ENCODE measurements around the gene OTUD5. TPM values are rescaled to one million over a fixed set of nuclear protein-coding genes. Genes with fewer than 3 reads are reported as not detected.
"Not testable (repeated sequence)": the region's sequence is repeated elsewhere in the genome, so short reads cannot be mapped to it uniquely, and the experiment has no call there.

OTUD5 gene
- total RNA-seq, 5 donors from 2014 or later (not counting 1 experiment from before 2014, with no cell fraction given), result 87.2 to 92.5 (median 89.7) TPM

DNA sequence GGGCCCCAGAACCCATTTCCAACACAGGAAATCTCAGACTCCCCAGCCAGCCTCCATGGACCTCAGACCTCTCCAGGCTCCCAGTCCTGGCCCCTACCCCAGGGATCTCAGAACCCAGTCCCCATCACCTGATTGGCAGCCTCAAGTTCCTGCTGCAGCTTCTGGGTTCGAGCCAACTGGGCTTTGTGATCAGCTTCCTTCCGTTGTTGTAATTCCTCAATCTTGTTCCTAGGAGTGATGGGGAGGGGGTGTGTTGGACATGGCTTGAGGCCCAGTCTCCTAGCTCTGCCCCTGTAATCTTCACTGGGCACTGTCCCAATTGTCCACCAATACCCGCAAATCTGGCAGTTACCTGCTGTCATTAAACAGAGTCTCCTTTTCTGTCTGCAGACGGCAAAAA is 32.1 kb upstream of the OTUD5 start:
- H3K27ac Mint-ChIP-seq, result no peak overlapping the region
- DNase-seq (no peak), ATAC-seq (replicated peaks in 1 of 4) (no peak)
- no peak overlapping the region for H3K4me3 Mint-ChIP-seq
- H3K4me1 Mint-ChIP-seq, result peaks cover 0 to 2% (median 0%) of the 10 kb centered on the region in 3 donors
- H3K27me3 ChIP-seq (replicated peaks in 1 of 2; ENCODE audit: control insufficient read depth in 2 of 2, extremely low read depth in 1 of 2, insufficient read depth in 2 of 2, low read length in 1 of 2), result no peaks in the 10 kb centered on the region
- WGBS (ENCODE audit: insufficient coverage), result no CpG with 5 or more reads among the region's 4 CpGs
- POLR2A ChIA-PET, result no interaction called here
- CTCF ChIA-PET, result no interaction called here
- H3K9me3 ChIP-seq, result no peaks in the 10 kb centered on the region
- H3K9me3 Mint-ChIP-seq, result no peaks in the 10 kb centered on the region
- H3K27ac ChIP-seq (ENCODE audit: low read length), result no peak overlapping the region
- H3K36me3 Mint-ChIP-seq, result peaks cover 22% of the 10 kb centered on the region
- H3K4me3 ChIP-seq (ENCODE audit: control insufficient read depth in 1 of 2, extremely low read depth in 1 of 2, low read length in 1 of 2), result no peak overlapping the region
- H3K27me3 Mint-ChIP-seq, result no peaks in the 10 kb centered on the region
- H3K36me3 ChIP-seq (ENCODE audit: control insufficient read depth in 2 of 2, extremely low read depth in 1 of 2, insufficient read depth in 1 of 2, low read length in 1 of 2), result peaks cover 0 to 49% of the 10 kb centered on the region in 2 donors
- no peaks in the 10 kb centered on the region for H3K4me1 ChIP-seq (ENCODE audit: control insufficient read depth in 1 of 2, extremely low read depth in 1 of 2, insufficient read depth in 2 of 2, low read length in 2 of 2)

DNA sequence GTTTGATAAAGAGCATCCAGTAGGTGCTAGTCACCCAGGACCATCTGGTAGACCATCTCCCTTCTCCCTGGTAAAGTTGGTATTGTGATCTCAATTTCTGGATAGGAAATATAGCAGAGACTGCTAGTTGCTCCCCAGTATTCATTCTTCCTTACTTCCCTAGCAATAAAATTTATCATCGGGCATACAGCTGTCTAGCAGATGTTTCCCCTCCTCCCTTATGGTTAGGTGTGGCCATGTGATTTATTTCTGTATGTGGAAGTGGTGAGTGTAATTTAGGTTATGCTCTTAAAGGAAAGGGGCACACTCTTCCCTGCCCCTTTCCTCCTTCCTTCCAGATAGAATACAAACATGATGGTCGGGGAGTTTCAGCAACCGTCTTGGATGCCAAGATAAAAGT is 26.5 kb upstream of the OTUD5 start:
- H3K36me3 Mint-ChIP-seq, result peaks cover 28% of the 10 kb centered on the region
- H3K4me3 ChIP-seq (ENCODE audit: control insufficient read depth in 1 of 2, extremely low read depth in 1 of 2, low read length in 1 of 2), result no peak overlapping the region
- H3K4me3 Mint-ChIP-seq, result no peak overlapping the region
- H3K27me3 Mint-ChIP-seq, result peaks cover 0 to under 1% of the 10 kb centered on the region in 2 donors
- H3K4me1 Mint-ChIP-seq, result no peaks in the 10 kb centered on the region
- ATAC-seq (replicated peaks in 1 of 4) (no peak), DNase-seq (no peak)
- no peaks in the 10 kb centered on the region for H3K9me3 Mint-ChIP-seq
- H3K27me3 ChIP-seq (replicated peaks in 1 of 2; ENCODE audit: control insufficient read depth in 2 of 2, extremely low read depth in 1 of 2, insufficient read depth in 2 of 2, low read length in 1 of 2), result no peaks in the 10 kb centered on the region
- H3K4me1 ChIP-seq (ENCODE audit: control insufficient read depth in 1 of 2, extremely low read depth in 1 of 2, insufficient read depth in 2 of 2, low read length in 2 of 2), result no peaks in the 10 kb centered on the region
- no peak overlapping the region for H3K27ac Mint-ChIP-seq
- WGBS (ENCODE audit: insufficient coverage), result no CpG with 5 or more reads among the region's 3 CpGs
- H3K36me3 ChIP-seq (ENCODE audit: control insufficient read depth in 2 of 2, extremely low read depth in 1 of 2, insufficient read depth in 1 of 2, low read length in 1 of 2), result peaks cover 3 to 50% of the 10 kb centered on the region in 2 donors
- POLR2A ChIA-PET, result no interaction called here
- H3K9me3 ChIP-seq, result no peaks in the 10 kb centered on the region
- CTCF ChIA-PET, result no interaction called here
- H3K27ac ChIP-seq (ENCODE audit: low read length), result no peak overlapping the region

DNA sequence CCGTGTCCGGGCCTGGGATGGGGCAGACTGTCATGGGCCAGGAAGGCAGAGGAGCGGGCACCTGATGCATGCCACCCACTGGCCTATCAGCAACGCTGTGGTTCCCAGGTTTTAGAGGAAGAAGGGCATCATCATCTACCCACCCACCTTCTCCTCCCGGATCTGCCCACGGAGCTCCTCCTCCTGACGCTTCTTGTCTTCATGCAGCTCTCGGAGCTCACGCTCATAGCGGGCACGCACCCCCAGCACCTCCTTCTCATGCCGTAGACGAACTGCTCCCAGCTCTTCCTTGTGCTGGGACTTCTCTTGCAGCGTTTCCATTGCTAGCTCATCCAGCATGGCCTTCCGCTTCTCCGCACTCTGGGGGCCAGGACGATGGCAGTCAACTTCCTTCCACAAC is 25.7 kb upstream of the OTUD5 start:
- H3K36me3 ChIP-seq (ENCODE audit: control insufficient read depth in 2 of 2, extremely low read depth in 1 of 2, insufficient read depth in 1 of 2, low read length in 1 of 2), result peaks cover 3 to 48% of the 10 kb centered on the region in 2 donors
- Mint-ChIP-seq H3K4me1 (no peaks in the 10 kb centered on the region), H3K36me3 (peaks cover 29% of the 10 kb centered on the region), H3K4me3 (no peak overlapping the region), H3K27ac (no peak overlapping the region), H3K27me3 (peaks cover 0 to 7% of the 10 kb centered on the region in 2 donors), H3K9me3 (no peaks in the 10 kb centered on the region)
- no peaks in the 10 kb centered on the region for H3K27me3 ChIP-seq (replicated peaks in 1 of 2; ENCODE audit: control insufficient read depth in 2 of 2, extremely low read depth in 1 of 2, insufficient read depth in 2 of 2, low read length in 1 of 2)
- ChIA-PET POLR2A (no interaction called here), CTCF (no interaction called here)
- no peak overlapping the region for H3K4me3 ChIP-seq (ENCODE audit: control insufficient read depth in 1 of 2, extremely low read depth in 1 of 2, low read length in 1 of 2)
- DNase-seq (no peak), ATAC-seq (replicated peaks in 1 of 4) (no peak)
- H3K4me1 ChIP-seq (ENCODE audit: control insufficient read depth in 1 of 2, extremely low read depth in 1 of 2, insufficient read depth in 2 of 2, low read length in 2 of 2), result no peaks in the 10 kb centered on the region
- H3K9me3 ChIP-seq, result no peaks in the 10 kb centered on the region
- H3K27ac ChIP-seq (ENCODE audit: low read length), result no peak overlapping the region
- WGBS (ENCODE audit: insufficient coverage), result 99% methylated on average over 12 of the region's 17 CpGs

DNA sequence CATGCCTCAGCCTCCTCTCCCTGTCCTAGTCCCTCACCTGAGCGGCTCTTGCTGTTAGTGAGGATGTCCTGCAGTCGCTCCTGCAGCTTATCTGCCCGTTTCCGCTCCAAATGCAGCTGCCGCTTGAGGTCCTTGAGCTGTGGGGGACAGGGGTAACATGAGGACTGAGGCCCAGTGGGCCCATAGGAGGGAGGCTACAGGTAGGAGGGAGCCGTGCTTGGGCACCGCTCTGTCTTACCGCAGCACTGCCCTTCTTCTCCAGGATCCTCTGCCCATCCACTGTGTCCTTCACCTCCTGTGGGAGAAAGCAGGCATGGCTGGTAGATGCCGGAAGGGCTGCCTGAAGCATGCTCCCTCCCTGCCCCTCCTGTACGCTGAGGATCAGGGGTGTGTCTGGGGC is 23.8 kb upstream of the OTUD5 start:
- WGBS (ENCODE audit: insufficient coverage), result no CpG with 5 or more reads among the region's 10 CpGs
- CTCF ChIA-PET, result interaction anchor here in 1 of 2 donors (0.5 kb wide), 1 partner anchor 1596 kb away, joined by 4 read pairs; no protein-coding TSS in a partner anchor
- no peak for DNase-seq
- no peak overlapping the region for H3K4me3 ChIP-seq (ENCODE audit: control insufficient read depth in 1 of 2, extremely low read depth in 1 of 2, low read length in 1 of 2)
- Mint-ChIP-seq H3K4me3 (no peak overlapping the region), H3K27me3 (peaks cover 0 to 9% of the 10 kb centered on the region in 2 donors), H3K4me1 (no peaks in the 10 kb centered on the region), H3K36me3 (peaks cover 33% of the 10 kb centered on the region), H3K9me3 (no peaks in the 10 kb centered on the region), H3K27ac (no peak overlapping the region)
- no peak for ATAC-seq (replicated peaks in 1 of 4)
- H3K36me3 ChIP-seq (ENCODE audit: control insufficient read depth in 2 of 2, extremely low read depth in 1 of 2, insufficient read depth in 1 of 2, low read length in 1 of 2), result peaks cover 3 to 51% of the 10 kb centered on the region in 2 donors
- H3K27me3 ChIP-seq (replicated peaks in 1 of 2; ENCODE audit: control insufficient read depth in 2 of 2, extremely low read depth in 1 of 2, insufficient read depth in 2 of 2, low read length in 1 of 2), result no peaks in the 10 kb centered on the region
- no peak overlapping the region for H3K27ac ChIP-seq (ENCODE audit: low read length)
- no peaks in the 10 kb centered on the region for H3K9me3 ChIP-seq
- H3K4me1 ChIP-seq (ENCODE audit: control insufficient read depth in 1 of 2, extremely low read depth in 1 of 2, insufficient read depth in 2 of 2, low read length in 2 of 2), result no peaks in the 10 kb centered on the region
- POLR2A ChIA-PET, result no interaction called here

DNA sequence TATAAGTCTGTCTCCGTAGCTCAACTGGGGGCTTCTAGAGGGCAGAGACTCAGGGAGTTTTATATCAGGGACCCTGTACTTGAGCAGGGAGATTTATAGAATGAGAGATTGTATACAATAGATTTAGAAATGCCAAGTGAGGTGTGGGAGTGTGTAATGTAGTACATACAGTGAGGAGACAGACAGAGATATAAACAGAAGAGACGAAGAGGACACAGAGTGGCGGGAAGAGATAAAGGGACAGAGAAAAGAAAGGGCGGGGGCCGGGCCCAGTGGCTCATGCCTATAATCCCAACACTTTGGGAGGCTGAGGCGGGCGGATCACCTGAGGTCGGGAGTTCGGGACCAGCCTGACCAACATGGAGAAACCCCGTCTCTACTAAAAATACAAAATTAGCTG is 22.9 kb upstream of the OTUD5 start:
- H3K27ac ChIP-seq (ENCODE audit: low read length); H3K4me3 Mint-ChIP-seq; H3K4me1 Mint-ChIP-seq; H3K27me3 ChIP-seq (replicated peaks in 1 of 2; ENCODE audit: control insufficient read depth in 2 of 2, extremely low read depth in 1 of 2, insufficient read depth in 2 of 2, low read length in 1 of 2); ATAC-seq (replicated peaks in 1 of 4); H3K27ac Mint-ChIP-seq; DNase-seq; H3K9me3 ChIP-seq; CTCF ChIA-PET; H3K4me3 ChIP-seq (ENCODE audit: control insufficient read depth in 1 of 2, extremely low read depth in 1 of 2, low read length in 1 of 2); H3K4me1 ChIP-seq (ENCODE audit: control insufficient read depth in 1 of 2, extremely low read depth in 1 of 2, insufficient read depth in 2 of 2, low read length in 2 of 2); POLR2A ChIA-PET; H3K9me3 Mint-ChIP-seq: not testable (repeated sequence)
- no CpG with 5 or more reads among the region's 10 CpGs for WGBS (ENCODE audit: insufficient coverage)
- peaks cover 3 to 57% of the 10 kb centered on the region in 2 donors for H3K36me3 ChIP-seq (ENCODE audit: control insufficient read depth in 2 of 2, extremely low read depth in 1 of 2, insufficient read depth in 1 of 2, low read length in 1 of 2)
- Mint-ChIP-seq H3K27me3 (peaks cover 0 to 12% of the 10 kb centered on the region in 2 donors), H3K36me3 (peaks cover 33% of the 10 kb centered on the region)

DNA sequence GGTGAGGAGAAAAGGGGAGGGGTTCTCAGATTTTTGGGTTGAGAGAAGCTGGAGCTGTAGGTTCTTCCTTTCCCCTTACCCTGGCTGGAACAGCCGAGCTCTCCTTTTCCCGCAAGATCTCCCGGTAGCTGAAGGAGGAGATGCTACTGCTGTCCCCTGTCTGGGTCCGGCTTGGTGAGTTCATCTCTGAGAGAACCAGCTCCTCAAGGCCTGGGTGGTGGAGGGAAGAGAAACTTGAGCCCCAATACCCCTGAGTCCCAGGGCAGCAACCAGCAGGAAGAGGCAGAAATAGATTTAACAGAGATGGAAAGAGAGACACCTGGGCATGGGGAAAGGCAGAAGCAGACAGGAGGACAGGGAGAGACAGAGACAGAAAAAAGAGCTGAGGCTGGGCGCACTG is 20.8 kb upstream of the OTUD5 start:
- Mint-ChIP-seq H3K4me1 (peaks cover 0 to 3% (median under 1%) of the 10 kb centered on the region in 3 donors), H3K4me3 (no peak overlapping the region), H3K27me3 (peaks cover 0 to 15% of the 10 kb centered on the region in 2 donors), H3K9me3 (no peaks in the 10 kb centered on the region), H3K27ac (no peak overlapping the region), H3K36me3 (peaks cover 28% of the 10 kb centered on the region)
- CTCF ChIA-PET, result no interaction called here
- POLR2A ChIA-PET, result interaction anchor here (0.6 to 1.1 kb wide), 2 partner anchors 10 to 65 kb away, joined by 3 to 5 read pairs; partner anchors contain the start of gene TFE3 (in 1 of the 2)
- no peak for DNase-seq
- no peak overlapping the region for H3K4me3 ChIP-seq (ENCODE audit: control insufficient read depth in 1 of 2, extremely low read depth in 1 of 2, low read length in 1 of 2)
- no peaks in the 10 kb centered on the region for H3K27me3 ChIP-seq (replicated peaks in 1 of 2; ENCODE audit: control insufficient read depth in 2 of 2, extremely low read depth in 1 of 2, insufficient read depth in 2 of 2, low read length in 1 of 2)
- H3K36me3 ChIP-seq (ENCODE audit: control insufficient read depth in 2 of 2, extremely low read depth in 1 of 2, insufficient read depth in 1 of 2, low read length in 1 of 2), result peaks cover 3 to 51% of the 10 kb centered on the region in 2 donors
- no peak overlapping the region for H3K27ac ChIP-seq (ENCODE audit: low read length)
- WGBS (ENCODE audit: insufficient coverage), result no CpG with 5 or more reads among the region's 5 CpGs
- ATAC-seq (replicated peaks in 1 of 4), result no peak
- no peaks in the 10 kb centered on the region for H3K4me1 ChIP-seq (ENCODE audit: control insufficient read depth in 1 of 2, extremely low read depth in 1 of 2, insufficient read depth in 2 of 2, low read length in 2 of 2)
- no peaks in the 10 kb centered on the region for H3K9me3 ChIP-seq

DNA sequence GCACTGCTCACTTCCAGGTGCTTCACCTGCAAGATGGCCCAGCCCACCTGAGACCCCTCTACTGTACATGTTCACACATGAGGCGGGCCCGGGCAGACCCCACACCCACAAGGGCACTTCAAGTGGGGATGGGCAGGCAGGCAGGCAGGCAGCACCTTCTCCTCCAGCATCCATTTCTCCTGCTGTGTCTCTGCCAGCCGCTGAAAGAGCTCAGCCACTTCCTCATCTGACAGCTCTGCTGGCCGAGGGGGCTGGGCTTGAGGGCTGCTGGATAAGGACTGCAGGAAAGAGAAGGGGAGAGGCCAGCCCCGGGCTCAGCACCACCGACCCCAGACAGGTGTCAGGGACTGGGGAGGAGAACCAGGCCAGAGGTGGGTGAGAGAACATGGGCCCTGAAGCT is 18.7 kb upstream of the OTUD5 start:
- Mint-ChIP-seq H3K27ac (no peak overlapping the region), H3K36me3 (peaks cover 29% of the 10 kb centered on the region)

More for the DNA sequence above, 18.7 kb upstream of the OTUD5 start:
- peaks cover 0 to 20% of the 10 kb centered on the region in 2 donors for H3K27me3 Mint-ChIP-seq
- Histone ChIP-seq H3K36me3 (ENCODE audit: control insufficient read depth in 2 of 2, extremely low read depth in 1 of 2, insufficient read depth in 1 of 2, low read length in 1 of 2) (peaks cover 0 to 32% of the 10 kb centered on the region in 2 donors), H3K27ac (ENCODE audit: low read length) (no peak overlapping the region), H3K27me3 (replicated peaks in 1 of 2; ENCODE audit: control insufficient read depth in 2 of 2, extremely low read depth in 1 of 2, insufficient read depth in 2 of 2, low read length in 1 of 2) (peaks cover 0 to 6% of the 10 kb centered on the region in 2 experiments), H3K4me1 (ENCODE audit: control insufficient read depth in 1 of 2, extremely low read depth in 1 of 2, insufficient read depth in 2 of 2, low read length in 2 of 2) (peaks cover 2 to 16% of the 10 kb centered on the region in 2 experiments), H3K4me3 (ENCODE audit: control insufficient read depth in 1 of 2, extremely low read depth in 1 of 2, low read length in 1 of 2) (no peak overlapping the region), H3K9me3 (no peaks in the 10 kb centered on the region)
- peaks cover 6 to 18% (median 15%) of the 10 kb centered on the region in 3 donors for H3K4me1 Mint-ChIP-seq
- no peak overlapping the region for H3K4me3 Mint-ChIP-seq
- no peaks in the 10 kb centered on the region for H3K9me3 Mint-ChIP-seq
- no CpG with 5 or more reads among the region's 6 CpGs for WGBS (ENCODE audit: insufficient coverage)
- CTCF ChIA-PET, result no interaction called here
- DNase-seq (no peak), ATAC-seq (replicated peaks in 1 of 4) (no peak)
- POLR2A ChIA-PET, result no interaction called here
